CD4-positive, alpha-beta T cell (primary cell): ENCODE data around the gene RAD51AP2. TPM values are rescaled to one million over a fixed set of nuclear protein-coding genes. Genes with fewer than 3 reads are reported as not detected.

Source experiments
- ATAC-seq: fragments of 200-7000 bp; cut with Tn5 transposase; one replicate; pipeline ENCODE4 v1.10.0; 2022; ENCODE audit warnings: mild to moderate bottlenecking; ENCODE audit not compliant: poor library complexity
- CTCF ChIA-PET: fragments of 350-600 bp; sonication (Branson Sonifier 250); formaldehyde crosslinking; loops from one replicate; lab custom pipeline; 2021; ENCODE audit warnings: antibody characterized with exemption, inconsistent platforms; lab: Charles Lee
- POLR2A ChIA-PET: fragments of 350-600 bp; sonication (Branson Sonifier 250); formaldehyde crosslinking; loops from one replicate; lab custom pipeline; 2021; ENCODE audit warnings: antibody characterized with exemption, inconsistent platforms; lab: Charles Lee
- DNase-seq, 14 experiments: peaks; one replicate each; pipeline ENCODE4 v3.0.0-alpha.2; 2013 to 2020; ENCODE audit warnings: mixed read lengths in 2 of 14
- H3K27ac ChIP-seq, 2 donors: one replicate each; pipeline versions ENCODE4 v1.5.1 to v1.7.0; 2013; ENCODE audit warnings: low read length in 2 of 2, low read depth in 1 of 2, mild to moderate bottlenecking in 1 of 2
- H3K27me3 ChIP-seq, 2 experiments: 1 replicate in 1 of 2; 2 replicates in 1 of 2; pipeline versions ENCODE4 v1.6.1 to v1.7.0; 2013; ENCODE audit warnings: low read length in 2 of 2, control low read depth in 1 of 2, mild to moderate bottlenecking in 1 of 2, moderate library complexity in 1 of 2; ENCODE audit not compliant: insufficient read depth in 2 of 2, control insufficient read depth in 1 of 2
- H3K36me3 ChIP-seq: one replicate; pipeline ENCODE4 v1.6.1; 2013; ENCODE audit warnings: low read length, control low read depth; ENCODE audit not compliant: insufficient read depth
- H3K4me1 ChIP-seq: one replicate; pipeline ENCODE4 v1.6.1; 2013; ENCODE audit warnings: low read length, control low read depth; ENCODE audit not compliant: insufficient read depth
- H3K4me3 ChIP-seq: one replicate; pipeline ENCODE4 v1.5.1; 2013; ENCODE audit warnings: mild to moderate bottlenecking, low read length, moderate library complexity
- H3K9me3 ChIP-seq, 2 experiments: 1 replicate in 1 of 2; 2 replicates in 1 of 2; pipeline versions ENCODE4 v1.6.1 to v1.7.0; 2013; ENCODE audit warnings: low read length in 2 of 2, mild to moderate bottlenecking in 2 of 2, control low read depth in 1 of 2, moderate library complexity in 1 of 2; ENCODE audit not compliant: control insufficient read depth in 1 of 2, insufficient read depth in 1 of 2
- H3K27ac Mint-ChIP-seq: one replicate; pipeline ENCODE4 v1.8.0; 2020; ENCODE audit warnings: mixed read lengths
- H3K27me3 Mint-ChIP-seq: one replicate; pipeline ENCODE4 v1.8.0; 2021; ENCODE audit warnings: mixed read lengths
- H3K36me3 Mint-ChIP-seq: one replicate; pipeline ENCODE4 v1.8.0; 2021; ENCODE audit warnings: low read depth, mixed read lengths
- H3K4me1 Mint-ChIP-seq: one replicate; pipeline ENCODE4 v1.8.0; 2021; ENCODE audit warnings: low read depth, mixed read lengths
- H3K4me3 Mint-ChIP-seq: one replicate; pipeline ENCODE4 v1.8.0; 2020; ENCODE audit warnings: mild to moderate bottlenecking, mixed read lengths
- H3K9me3 Mint-ChIP-seq: one replicate; pipeline ENCODE4 v1.8.0; 2020; ENCODE audit warnings: mixed read lengths
- CTCF ChIP-seq: fragments of 200-600 bp; IDR thresholded peaks from one replicate; pipeline ENCODE4 v1.8.0; 2022; ENCODE audit warnings: antibody characterized with exemption, mild to moderate bottlenecking
- intact Hi-C, 2 experiments: fragments of 100-400 bp; cut with DNase I in 1 of 2; cut with micrococcal nuclease in 1 of 2; formaldehyde crosslinking; loops; one replicate each; pipeline versions ENCODE4 v1.15.1 to v1.9.0; 2023 to 2025; cut with DNase I, micrococcal nuclease
- total RNA-seq, 174 experiments: library from RNA in 2 of 174; stranded (reverse) in 2 of 174; gene quantifications; one replicate each; pipeline ENCODE4 v1.2.3 and lab custom pipeline; 2021 to 2026

RAD51AP2 gene
- total RNA-seq, 2 experiments from 2014 or later = not detected

DNA sequence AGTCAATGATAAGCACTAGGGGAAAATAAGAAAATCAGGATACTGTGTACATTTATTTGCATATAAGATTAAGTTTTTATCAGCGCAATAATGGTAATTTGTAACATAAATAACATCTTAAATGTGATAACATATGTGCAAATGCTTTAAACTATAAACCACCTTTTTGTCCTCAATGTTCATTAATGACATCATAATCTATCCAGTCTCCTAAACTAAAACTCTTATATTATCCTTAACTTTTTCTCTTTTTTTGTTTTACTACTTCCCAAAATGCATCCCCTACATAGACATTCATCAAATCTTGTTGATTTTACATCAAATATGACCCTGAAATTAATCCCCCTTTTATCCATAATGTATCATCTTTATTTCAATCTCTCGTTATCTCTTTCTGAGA is 3.4 kb upstream of the RAD51AP2 start:
- peaks cover 0 to 6% of the 10 kb centered on the region in 2 experiments for H3K9me3 ChIP-seq
- H3K4me3 ChIP-seq = no peak overlapping the region
- DNase-seq = no peak
- Mint-ChIP-seq H3K27ac (no peak overlapping the region), H3K27me3 (peaks cover 37% of the 10 kb centered on the region), H3K4me1 (no peaks in the 10 kb centered on the region), H3K4me3 (no peak overlapping the region), H3K36me3 (no peaks in the 10 kb centered on the region), H3K9me3 (no peaks in the 10 kb centered on the region)
- H3K36me3 ChIP-seq = no peaks in the 10 kb centered on the region
- no peak for TF ChIP-seq CTCF
- ChIA-PET POLR2A (no interaction called here), CTCF (no interaction called here)
- H3K27me3 ChIP-seq = peaks cover 7 to 19% of the 10 kb centered on the region in 2 experiments
- no peak for ATAC-seq
- intact Hi-C loops = no loop called here
- H3K4me1 ChIP-seq = no peaks in the 10 kb centered on the region
- H3K27ac ChIP-seq = no peak overlapping the region

DNA sequence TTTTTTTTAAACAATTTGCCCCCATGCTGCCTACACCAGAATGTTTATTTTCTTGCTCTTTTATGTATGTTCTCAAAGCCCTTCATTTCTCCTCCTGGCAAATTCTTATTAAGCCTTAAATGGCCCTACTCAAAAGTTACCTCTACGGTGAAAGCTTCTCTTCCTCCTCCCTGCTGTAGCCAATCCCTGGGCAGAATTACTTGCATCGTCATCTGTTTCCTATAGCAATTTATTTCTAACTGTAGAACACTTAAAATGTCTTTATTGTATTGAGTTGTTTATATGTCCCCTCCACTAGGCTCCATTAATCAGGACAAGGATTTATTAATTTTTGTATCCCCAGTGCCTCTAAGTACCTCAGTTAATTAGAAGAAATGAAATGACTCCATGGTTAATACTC is 2.5 kb upstream of the RAD51AP2 start:
- TF ChIP-seq CTCF = no peak
- Mint-ChIP-seq H3K27ac (no peak overlapping the region), H3K27me3 (peaks cover 37% of the 10 kb centered on the region), H3K36me3 (no peaks in the 10 kb centered on the region), H3K4me1 (no peaks in the 10 kb centered on the region), H3K4me3 (no peak overlapping the region), H3K9me3 (no peaks in the 10 kb centered on the region)
- H3K4me1 ChIP-seq = no peaks in the 10 kb centered on the region
- H3K9me3 ChIP-seq = peaks cover 0 to 6% of the 10 kb centered on the region in 2 experiments
- no peak overlapping the region for H3K27ac ChIP-seq
- H3K4me3 ChIP-seq = no peak overlapping the region
- H3K36me3 ChIP-seq = no peaks in the 10 kb centered on the region
- ATAC-seq (no peak), DNase-seq (no peak)
- H3K27me3 ChIP-seq = peaks cover 7 to 19% of the 10 kb centered on the region in 2 experiments
- intact Hi-C loops = no loop called here
- POLR2A ChIA-PET = no interaction called here
- CTCF ChIA-PET = no interaction called here

DNA sequence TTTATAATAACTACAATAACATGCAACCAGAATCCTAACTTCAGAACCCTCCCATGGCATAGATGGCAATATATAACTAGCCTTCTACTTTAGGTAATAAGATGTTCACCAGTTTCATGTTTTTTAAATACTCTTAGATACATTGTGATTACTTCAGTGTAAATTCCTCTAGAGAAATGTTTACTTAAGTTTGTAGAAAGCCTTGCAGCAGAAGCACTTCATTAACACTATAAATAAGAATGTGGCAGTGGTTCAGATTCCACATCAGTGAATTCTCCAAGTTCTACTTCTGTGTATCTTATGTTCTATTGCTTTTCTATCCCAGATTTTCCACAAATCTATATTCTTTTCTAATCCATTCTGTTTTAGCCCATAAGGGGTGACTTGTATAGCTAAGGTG is 1.2 kb upstream of the RAD51AP2 start:
- intact Hi-C loops = no loop called here
- Mint-ChIP-seq H3K4me1 (no peaks in the 10 kb centered on the region), H3K9me3 (no peaks in the 10 kb centered on the region), H3K4me3 (no peak overlapping the region), H3K27ac (no peak overlapping the region), H3K36me3 (no peaks in the 10 kb centered on the region), H3K27me3 (peaks cover 37% of the 10 kb centered on the region)
- ChIA-PET POLR2A (interaction anchor here (0.6 kb wide), 1 partner anchor 9 kb away, joined by 3 read pairs; no protein-coding TSS in a partner anchor), CTCF (no interaction called here)
- Histone ChIP-seq H3K36me3 (no peaks in the 10 kb centered on the region), H3K4me1 (no peaks in the 10 kb centered on the region), H3K27me3 (peaks cover 7 to 19% of the 10 kb centered on the region in 2 experiments), H3K9me3 (peaks cover 0 to 6% of the 10 kb centered on the region in 2 experiments), H3K4me3 (no peak overlapping the region), H3K27ac (no peak overlapping the region)
- no peak for TF ChIP-seq CTCF
- no peak for ATAC-seq
- no peak for DNase-seq
